Common myeloid progenitor, CD34-positive (primary cell): ENCODE results near the gene CENPL.

Experiments used
- CTCF ChIA-PET: fragments of 350-600 bp; sonication (Branson Sonifier 250); formaldehyde crosslinking; loops from one replicate; lab custom pipeline; 2021; ENCODE audit warnings: antibody characterized with exemption; lab: Charles Lee
- POLR2A ChIA-PET: fragments of 350-600 bp; sonication (Branson Sonifier 250); formaldehyde crosslinking; loops from one replicate; lab custom pipeline; 2021; ENCODE audit warnings: antibody characterized with exemption; lab: Charles Lee
- DNase-seq, 3 donors: peaks; one replicate each; pipeline versions ENCODE4 v3.0.0 to v3.0.0-alpha.2; 2013
- H3K27ac ChIP-seq, 2 experiments: 1 replicate in 1 of 2; 2 replicates in 1 of 2; pipeline ENCODE4 v1.7.0; 2013; ENCODE audit warnings: inconsistent platforms in 2 of 2, low read length in 2 of 2, mild to moderate bottlenecking in 2 of 2, low read depth in 1 of 2, moderate library complexity in 1 of 2; ENCODE audit not compliant: severe bottlenecking in 2 of 2, insufficient read depth in 1 of 2, poor library complexity in 1 of 2
- H3K27me3 ChIP-seq, 5 experiments: replicated peaks in 2 of 5; 1 replicate in 3 of 5; 2 replicates in 2 of 5; pipeline versions ENCODE4 v1.6.1 to v1.7.0; 2013; ENCODE audit warnings: low read length in 4 of 5, mild to moderate bottlenecking in 2 of 5, moderate library complexity in 2 of 5, inconsistent platforms in 1 of 5; ENCODE audit not compliant: insufficient read depth in 5 of 5, control insufficient read depth in 4 of 5
- H3K36me3 ChIP-seq, 4 experiments: 1 replicate in 2 of 4; 2 replicates in 2 of 4; pipeline versions ENCODE4 v1.6.1 to v1.7.0; 2013; ENCODE audit warnings: low read length in 3 of 4, control low read depth in 1 of 4, mild to moderate bottlenecking in 1 of 4; ENCODE audit not compliant: control insufficient read depth in 4 of 4, insufficient read depth in 4 of 4
- H3K4me1 ChIP-seq, 4 experiments: 1 replicate in 3 of 4; 2 replicates in 1 of 4; pipeline versions ENCODE4 v1.6.1 to v1.7.1; 2013; ENCODE audit warnings: low read length in 3 of 4, mild to moderate bottlenecking in 3 of 4, control low read depth in 1 of 4, inconsistent platforms in 1 of 4, moderate library complexity in 1 of 4; ENCODE audit not compliant: control insufficient read depth in 4 of 4, insufficient read depth in 4 of 4; ENCODE audit errors: control extremely low read depth in 1 of 4
- H3K4me3 ChIP-seq, 7 experiments: 1 replicate in 4 of 7; 2 replicates in 3 of 7; pipeline versions ENCODE4 v1.5.1 to v1.7.0; 2013; ENCODE audit warnings: mild to moderate bottlenecking in 7 of 7, low read length in 6 of 7, moderate library complexity in 6 of 7, inconsistent platforms in 2 of 7, low read depth in 2 of 7, control low read depth in 1 of 7; ENCODE audit not compliant: insufficient read depth in 4 of 7, control insufficient read depth in 1 of 7; ENCODE audit errors: extremely low read depth in 1 of 7
- H3K9me3 ChIP-seq, 5 experiments: 1 replicate in 4 of 5; 2 replicates in 1 of 5; pipeline versions ENCODE4 v1.6.1 to v1.7.1; 2013; ENCODE audit warnings: low read length in 4 of 5, mild to moderate bottlenecking in 2 of 5, inconsistent platforms in 1 of 5, low read depth in 1 of 5, moderate library complexity in 1 of 5; ENCODE audit not compliant: control insufficient read depth in 4 of 5, insufficient read depth in 2 of 5; ENCODE audit errors: control extremely low read depth in 1 of 5
- WGBS: methylation state at CpG from one replicate; pipeline ENCODE4 v1.1.5; 2013; ENCODE audit not compliant: insufficient coverage; 5-methylcytosine and 5-hydroxymethylcytosine counted together

Gene CENPL

DNA sequence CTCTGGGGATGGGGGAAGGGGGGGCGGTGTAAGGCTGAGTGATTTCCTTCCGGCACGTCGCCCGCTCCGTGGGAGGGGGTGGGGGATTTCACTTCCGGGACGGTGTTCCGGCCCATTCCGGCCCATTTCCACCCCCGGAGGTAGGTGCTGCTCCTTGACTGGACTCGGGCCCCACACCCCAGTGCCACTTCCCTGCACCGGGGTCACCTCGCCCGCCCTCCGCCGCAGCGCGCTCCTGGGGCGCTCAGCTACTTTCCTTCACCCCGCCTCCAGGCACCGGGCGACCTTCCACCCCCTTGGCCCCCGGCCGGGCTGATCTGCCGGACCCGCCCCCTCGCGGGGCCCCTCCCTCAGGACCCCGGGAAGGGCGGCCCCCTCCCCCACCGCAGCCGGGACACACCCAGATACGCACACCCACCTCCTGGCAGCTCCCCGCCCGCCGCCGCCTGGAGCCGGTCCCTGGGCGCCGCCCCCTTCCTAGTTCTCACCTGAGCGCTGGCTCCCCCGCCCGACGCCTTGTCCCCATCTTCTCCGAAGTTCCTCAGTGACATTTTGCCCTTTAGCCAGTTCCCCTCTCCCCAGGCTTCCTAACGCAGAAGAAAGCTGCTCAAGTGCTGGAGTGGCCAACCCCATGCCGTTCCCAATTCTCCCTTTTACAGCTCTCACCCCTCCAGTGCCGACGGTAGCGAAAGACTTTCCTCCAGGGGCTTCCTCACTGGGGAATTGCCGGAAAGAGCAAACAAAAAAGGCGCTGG is 43.8 kb upstream of the CENPL start, which contains the start of gene ZBTB37:
ZBTB37 (plus strand) TSS at position 115 of the 755 bp plus-strand sequence. CDS start 1,846 bp downstream, outside the sequence.
- peak within 1 kb of the TSS; percentile 70 to 99 (median 95) for H3K4me3 ChIP-seq
- peak in 2 of 3 donors; percentile 76 to 88 for DNase-seq
- no peaks in the 10 kb centered on the region for H3K9me3 ChIP-seq
- peaks cover 27 to 71% (median 42%) of the 10 kb centered on the region in 4 experiments for H3K4me1 ChIP-seq
- no peaks in the 10 kb centered on the region for H3K27me3 ChIP-seq
- CTCF ChIA-PET: interaction anchor here (0.6 to 1.7 kb wide), 4 partner anchors 206 to 1124 kb away, joined by 3 to 6 read pairs (median 3); no protein-coding TSS in a partner anchor
- WGBS: 0% methylated on average over 33 of the region's 53 CpGs
- peak within 1 kb of the TSS; percentile 75 to 88 for H3K27ac ChIP-seq
- peaks cover 7 to 40% (median 25%) of the 10 kb centered on the region in 4 experiments for H3K36me3 ChIP-seq
- POLR2A ChIA-PET: interaction anchor here (0.6 to 1.5 kb wide), 8 partner anchors 43 to 1143 kb away, joined by 3 to 6 read pairs (median 3); partner anchors contain the start of genes CENPL and RC3H1

DNA sequence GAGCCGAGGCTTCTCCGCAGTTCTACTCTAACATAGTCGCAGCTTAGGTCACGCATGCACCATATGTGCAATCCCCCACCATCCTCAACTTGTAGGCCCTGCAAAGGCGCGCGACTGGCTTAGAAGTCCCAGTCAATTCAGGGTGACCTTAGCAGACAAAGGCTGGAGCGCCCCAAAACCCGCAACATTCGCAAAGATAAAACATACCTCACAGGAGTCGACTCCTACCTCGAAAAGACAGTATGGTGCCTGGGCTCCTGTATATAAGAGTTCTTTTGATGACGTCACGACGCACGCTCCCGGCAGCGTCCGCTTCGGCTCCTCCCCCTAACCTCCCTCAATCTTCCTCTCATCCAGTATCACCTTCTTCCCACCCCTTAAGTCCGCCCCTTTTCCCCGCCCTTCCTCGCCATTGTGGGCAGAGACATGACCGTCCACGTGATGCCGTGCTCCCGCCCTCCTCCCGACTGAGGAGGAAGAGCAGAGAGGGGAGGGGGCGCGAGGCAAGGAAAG is 43.1 kb upstream of the CENPL start, which contains the start of gene GAS5:
GAS5 (minus strand) TSS at position 237 of the 513 bp plus-strand sequence.
- Histone ChIP-seq H3K27ac (peak within 1 kb of the TSS; percentile 75 to 88), H3K36me3 (peaks cover 12 to 46% (median 29%) of the 10 kb centered on the region in 4 experiments), H3K4me1 (peaks cover 27 to 70% (median 42%) of the 10 kb centered on the region in 4 experiments), H3K27me3 (no peaks in the 10 kb centered on the region), H3K9me3 (no peaks in the 10 kb centered on the region), H3K4me3 (peak within 1 kb of the TSS; percentile 70 to 99 (median 95))
- DNase-seq: peak; percentile 99 to 100 (median 99)
- CTCF ChIA-PET: interaction anchor here (0.6 to 1.7 kb wide), 4 partner anchors 206 to 1123 kb away, joined by 3 to 6 read pairs (median 3); no protein-coding TSS in a partner anchor
- POLR2A ChIA-PET: interaction anchor here (0.6 to 1.5 kb wide), 8 partner anchors 39 to 1142 kb away, joined by 3 to 6 read pairs (median 3); partner anchors contain the start of genes PRDX6 and RC3H1
- WGBS: 0% methylated on average over 20 of the region's 30 CpGs

- no peak for DNase-seq
- CTCF ChIA-PET: interaction anchor here (1.0 kb wide), 1 partner anchor 437 kb away, joined by 3 read pairs; no protein-coding TSS in a partner anchor
- H3K36me3 ChIP-seq: peaks cover 16 to 49% (median 32%) of the 10 kb centered on the region in 4 experiments
Observed at GRCh38 chr1:173867141-173867752, 42.6 kb upstream of the CENPL start.

DNA sequence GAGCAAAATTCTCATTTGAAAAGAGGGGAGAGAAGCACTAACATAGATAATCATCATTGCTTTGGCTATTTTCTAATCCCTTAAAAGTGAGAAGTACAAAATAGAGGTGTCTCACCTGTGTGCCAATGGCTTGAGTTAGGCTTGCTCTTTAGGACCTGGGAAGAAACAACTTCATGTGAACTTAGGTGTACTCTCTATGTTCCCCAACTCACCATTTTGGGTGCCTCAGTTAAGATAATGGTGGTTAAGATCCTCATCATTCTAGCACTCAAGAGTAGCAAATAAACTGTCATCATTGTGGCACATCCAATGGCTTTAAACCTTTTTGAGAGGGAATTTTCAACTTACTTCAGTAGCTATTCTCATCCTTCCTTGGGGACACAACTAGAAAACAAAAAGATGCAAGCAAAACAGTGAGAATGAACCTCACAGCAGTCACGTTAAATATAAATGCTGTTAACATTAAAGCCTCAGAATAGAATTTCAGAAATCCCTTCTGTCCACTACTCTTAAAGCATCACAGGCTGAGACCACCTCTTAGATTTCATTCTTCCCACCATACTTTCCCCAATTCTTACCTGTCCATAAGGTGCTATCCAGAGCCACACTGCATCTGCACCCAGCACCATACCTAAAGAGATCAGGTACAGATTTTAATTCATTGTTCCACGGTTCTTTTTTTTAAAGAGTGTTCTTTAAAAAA is 41.9 kb upstream of the CENPL start:
- ChIA-PET CTCF (interaction anchor here (1.2 kb wide), 1 partner anchor 41 kb away, joined by 3 read pairs; no protein-coding TSS in a partner anchor), POLR2A (no interaction called here)
- Histone ChIP-seq H3K4me3 (peak overlapping the region in 6 of 7 experiments; percentile 86 to 99 (median 96)), H3K4me1 (peaks cover 24 to 59% (median 42%) of the 10 kb centered on the region in 4 experiments), H3K27me3 (no peaks in the 10 kb centered on the region), H3K27ac (peak overlapping the region; percentile 75 to 88), H3K9me3 (no peaks in the 10 kb centered on the region), H3K36me3 (peaks cover 16 to 49% (median 32%) of the 10 kb centered on the region in 4 experiments)
- WGBS: 20% methylated on average over 1 of the region's 2 CpGs
- no peak for DNase-seq

More at GRCh38 chr1:173867141-173867752, 42.6 kb upstream of the CENPL start:
- H3K9me3 ChIP-seq: no peaks in the 10 kb centered on the region
- POLR2A ChIA-PET: interaction anchor here (0.7 to 1.2 kb wide), 3 partner anchors 39 to 1142 kb away, joined by 3 read pairs; partner anchors contain the start of gene PRDX6
- H3K4me1 ChIP-seq: peaks cover 27 to 65% (median 42%) of the 10 kb centered on the region in 4 experiments
- H3K4me3 ChIP-seq: peak overlapping the region; percentile 70 to 99 (median 95)
- no peaks in the 10 kb centered on the region for H3K27me3 ChIP-seq
- H3K27ac ChIP-seq: peak overlapping the region; percentile 75 to 88
- WGBS: 3% methylated on average over 30 of the region's 32 CpGs

GRCh38 chr1:173865468-173866164 is 40.9 kb upstream of the CENPL start:
- ChIA-PET POLR2A (no interaction called here), CTCF (interaction anchor here (1.1 to 1.5 kb wide), 3 partner anchors 9 to 435 kb away, joined by 3 to 5 read pairs (median 4); no protein-coding TSS in a partner anchor)
- peak overlapping the region; percentile 7 to 88 for H3K27ac ChIP-seq
- H3K4me1 ChIP-seq: peaks cover 18 to 50% (median 36%) of the 10 kb centered on the region in 4 experiments
- 78% methylated on average over 3 of the region's 4 CpGs for WGBS
- no peaks in the 10 kb centered on the region for H3K27me3 ChIP-seq
- H3K9me3 ChIP-seq: no peaks in the 10 kb centered on the region
- DNase-seq: no peak
- H3K4me3 ChIP-seq: peak overlapping the region in 5 of 7 experiments; percentile 19 to 99 (median 96)
- peaks cover 16 to 47% (median 32%) of the 10 kb centered on the region in 4 experiments for H3K36me3 ChIP-seq
